ENCODE data around the gene ST7. TPM values are rescaled to one million over a fixed set of nuclear protein-coding genes. Genes with fewer than 3 reads are reported as not detected.
"Not testable (repeated sequence)": the region's sequence is repeated elsewhere in the genome, so short reads cannot be mapped to it uniquely, and the experiment has no call there.

Gene ST7
- total RNA-seq, 2 donors from 2014 or later, result 12.6 to 13.7 TPM

DNA sequence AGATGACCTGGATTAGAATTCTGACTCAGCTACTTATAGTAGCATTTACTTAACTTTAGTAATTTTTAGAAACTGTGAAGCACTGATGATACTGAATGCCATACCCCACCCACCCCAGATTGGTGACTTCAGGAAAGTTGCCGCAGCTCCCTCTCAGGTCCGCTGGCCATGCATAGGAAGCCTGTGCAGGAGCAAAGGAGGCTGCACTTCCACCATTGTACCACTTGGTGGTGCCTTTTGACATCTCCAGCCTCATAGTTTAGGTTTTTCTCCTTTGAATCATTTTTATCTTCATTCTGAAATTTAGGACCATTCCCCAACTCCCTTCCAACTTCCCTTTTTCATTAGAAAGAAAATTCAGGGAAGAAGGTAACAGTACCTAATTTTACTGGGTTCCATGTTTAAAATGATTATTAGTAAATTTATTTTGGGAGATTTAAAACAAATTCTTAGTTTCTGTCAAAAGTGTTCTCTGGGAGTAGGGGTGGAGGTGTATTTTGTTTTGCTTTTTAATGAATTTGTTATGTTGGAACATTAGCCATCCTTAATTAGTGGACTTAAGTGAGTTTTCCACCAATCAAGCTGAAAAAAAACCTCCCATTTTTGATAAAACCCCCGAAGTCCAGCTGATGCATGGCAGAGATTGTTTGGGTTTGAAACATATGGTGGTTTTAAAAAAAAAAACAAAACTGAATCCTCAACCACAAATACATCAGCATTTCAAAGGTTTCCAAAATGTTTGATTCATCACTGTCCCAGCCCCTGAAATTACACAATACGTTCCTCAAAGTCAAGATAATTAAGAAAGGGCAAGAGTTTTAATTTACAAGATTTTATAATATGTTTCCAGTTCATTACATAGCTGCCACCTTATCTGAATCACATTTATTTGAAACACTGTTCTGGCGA, 259.9 kb downstream of the ST7 start:
- intact Hi-C loops (cut with DNase I, micrococcal nuclease), result no loop called here
- peak; percentile 60 for ATAC-seq

DNA sequence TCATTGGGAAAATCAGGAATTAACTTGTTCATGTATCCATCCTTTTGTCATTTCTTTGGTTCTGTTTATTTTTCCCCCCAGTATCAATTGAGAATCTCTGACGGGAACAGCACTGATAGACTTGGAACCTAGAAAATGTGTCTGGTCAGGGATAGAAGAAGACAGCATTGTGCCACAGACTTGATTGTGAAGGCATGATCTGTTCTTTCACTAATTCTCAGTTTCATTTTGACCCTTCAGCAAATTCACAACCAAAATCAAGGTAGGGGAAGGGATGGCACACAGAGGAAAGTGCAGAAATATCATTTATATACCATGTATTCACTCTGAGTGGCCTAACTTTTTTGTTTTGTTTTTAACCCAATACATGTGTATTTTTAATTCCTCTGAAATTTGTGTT, 262.7 kb downstream of the ST7 start:
- no peak for ATAC-seq
- DNase-seq, result no peak
- intact Hi-C loops (cut with DNase I, micrococcal nuclease), result no loop called here

More for the DNA sequence above, 259.9 kb downstream of the ST7 start:
- DNase-seq, result peak; percentile 32 to 61

DNA sequence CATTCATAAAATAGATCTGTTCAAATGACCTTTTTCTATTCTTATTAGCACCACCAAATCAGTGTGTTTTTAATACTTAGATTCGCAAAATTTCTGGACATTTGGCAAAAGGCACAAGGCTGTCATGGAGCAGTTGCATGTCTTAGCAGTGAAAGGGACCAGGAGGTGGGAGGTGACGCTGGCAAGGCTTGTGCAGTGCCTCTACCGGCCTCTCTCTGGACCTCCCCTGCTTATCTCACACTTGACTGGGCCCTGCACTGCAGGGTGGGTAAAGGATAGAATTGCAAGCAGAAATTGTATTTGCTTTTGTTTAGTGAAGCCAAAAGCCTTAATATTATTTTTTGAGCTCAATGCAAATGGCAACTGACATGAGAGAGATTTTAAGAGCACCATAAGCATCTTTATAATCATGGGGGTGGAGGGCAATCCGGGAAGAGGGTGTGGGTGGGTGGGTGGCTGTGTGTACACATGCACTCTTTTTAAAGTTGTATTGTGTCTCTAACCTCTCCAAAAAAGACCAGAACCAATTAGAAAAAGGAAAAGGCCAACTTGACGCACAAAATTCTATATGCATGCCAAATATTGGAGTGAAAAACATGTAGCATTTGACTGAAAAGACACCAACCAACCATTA, 263.3 kb downstream of the ST7 start:
- ATAC-seq, result no peak
- no peak for DNase-seq
- intact Hi-C loops (cut with DNase I, micrococcal nuclease), result no loop called here

DNA sequence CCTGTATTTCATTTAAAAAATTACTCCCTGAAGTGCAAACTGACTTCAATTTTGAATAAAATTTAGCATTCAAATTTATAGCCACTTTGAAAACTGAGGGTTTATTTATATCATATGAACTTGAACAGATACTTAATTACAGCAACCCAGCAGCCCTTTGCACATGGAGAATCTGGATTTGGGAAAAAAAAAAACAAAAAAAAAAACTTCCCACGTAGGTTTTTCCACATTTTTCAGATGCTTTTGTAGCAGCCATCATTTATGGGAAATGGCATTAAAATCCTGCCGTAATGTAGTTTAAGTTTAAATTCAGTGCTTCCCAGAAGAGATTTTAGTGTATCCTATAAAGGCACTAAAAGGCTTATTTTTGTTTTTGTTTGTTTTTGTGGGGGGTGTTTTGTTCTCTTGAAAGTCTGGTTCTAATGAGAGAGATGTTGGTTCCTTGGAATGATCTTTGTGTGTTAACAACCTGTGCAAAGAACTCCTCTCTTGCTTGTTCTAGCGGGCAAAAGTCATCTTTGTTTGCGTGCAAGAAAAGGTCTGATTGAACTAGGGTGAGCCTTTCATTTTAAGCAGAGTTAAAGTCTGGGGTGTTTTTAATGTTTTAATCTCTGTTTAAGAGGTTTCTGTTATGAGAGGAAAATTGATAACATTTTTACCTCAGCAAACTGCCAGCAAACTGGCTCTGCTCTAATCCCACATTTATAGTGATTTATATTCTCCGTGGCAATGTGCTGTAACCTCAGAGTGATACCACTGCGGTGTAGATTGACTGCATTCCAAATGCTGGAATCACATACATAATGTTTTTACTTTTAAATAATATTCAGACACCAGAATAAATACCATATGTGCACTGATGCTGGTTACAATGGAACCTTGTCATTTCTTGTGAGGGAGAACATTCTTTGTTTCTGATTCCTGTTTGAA, 264.1 kb downstream of the ST7 start:
- ATAC-seq (no peak), DNase-seq (no peak)
- intact Hi-C loops (cut with DNase I, micrococcal nuclease), result no loop called here

DNA sequence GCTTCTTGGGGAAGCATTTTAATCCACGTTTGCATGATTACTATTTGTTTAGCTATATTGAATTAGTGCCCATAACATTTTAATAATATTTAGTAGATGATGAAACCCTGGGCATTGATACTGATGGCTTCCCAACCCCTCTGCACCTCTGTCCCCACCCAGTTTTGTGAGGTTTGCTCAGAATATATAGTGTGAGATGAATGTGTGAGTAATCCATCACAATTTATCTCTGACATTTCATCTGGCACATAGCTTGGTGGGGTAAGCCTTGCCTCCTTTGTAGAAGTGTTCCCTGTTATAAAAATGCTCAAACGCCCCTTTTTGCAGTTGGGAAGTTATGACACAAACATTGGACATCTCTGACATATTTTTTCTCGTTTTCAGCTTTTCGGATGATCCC, 265.4 kb downstream of the ST7 start:
- DNase-seq (no peak), ATAC-seq (no peak)
- intact Hi-C loops (cut with DNase I, micrococcal nuclease), result no loop called here

DNA sequence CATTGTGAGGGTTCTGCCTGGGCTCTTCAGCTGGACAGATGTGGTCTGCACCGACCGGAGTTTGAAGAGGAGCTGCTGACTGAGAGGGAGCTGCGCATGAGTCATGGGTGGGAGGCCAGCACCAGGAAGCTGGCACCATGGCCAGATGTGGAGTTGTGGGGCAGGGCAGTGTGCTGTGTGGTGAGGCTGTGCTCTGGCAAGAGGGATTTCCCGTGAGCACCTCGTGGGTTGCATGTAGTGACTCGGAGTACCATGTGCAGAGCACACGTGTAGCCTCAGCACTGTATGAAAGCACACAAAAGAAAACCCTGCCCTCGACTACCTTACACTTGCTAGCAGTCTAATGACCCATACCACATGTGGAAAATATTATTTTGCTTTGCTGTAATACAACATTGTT, 266.2 kb downstream of the ST7 start:
- ATAC-seq (no peak), DNase-seq (no peak)
- intact Hi-C loops (cut with DNase I, micrococcal nuclease), result no loop called here

DNA sequence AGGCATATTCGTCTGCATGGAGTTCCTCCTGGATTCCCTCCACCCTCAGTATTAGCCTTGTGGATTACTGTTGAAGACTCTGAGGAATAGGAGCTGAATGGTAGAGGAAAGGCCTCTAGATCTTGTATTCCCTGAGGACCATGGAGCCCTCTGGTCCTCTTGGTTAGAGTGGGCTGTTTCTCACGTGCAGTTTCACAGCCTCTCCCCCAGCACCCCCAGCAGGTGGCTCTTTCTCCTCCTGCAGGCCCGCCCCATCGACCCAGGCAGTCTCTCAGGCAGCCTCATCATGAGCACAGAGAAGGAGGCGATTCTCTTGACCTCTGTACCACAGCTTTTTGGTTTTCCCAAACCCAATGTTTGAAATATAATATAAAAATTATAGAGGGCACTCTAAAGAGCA, 267.5 kb downstream of the ST7 start:
- DNase-seq, result no peak
- ATAC-seq, result no peak
- intact Hi-C loops (cut with DNase I, micrococcal nuclease), result no loop called here

DNA sequence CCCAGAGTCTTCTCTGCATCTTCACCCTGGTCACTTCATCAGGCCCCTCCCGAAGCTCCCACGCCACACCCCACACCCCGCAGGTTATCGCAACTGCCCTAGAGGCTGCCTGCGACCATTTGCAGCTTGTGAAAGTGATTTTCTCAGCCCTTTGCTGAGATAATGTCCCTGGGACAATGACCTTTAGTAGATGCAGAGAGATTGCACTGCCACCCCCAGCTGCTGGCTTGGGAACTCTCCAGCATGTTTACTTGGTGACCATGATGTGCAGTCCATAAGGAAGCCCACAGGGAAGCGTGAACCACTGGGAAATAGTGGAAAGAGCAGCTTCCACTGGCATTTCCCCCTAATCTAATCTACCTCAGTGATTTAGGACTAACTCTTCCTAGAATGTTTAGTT, 272.2 kb downstream of the ST7 start:
- DNase-seq, result no peak
- intact Hi-C loops (cut with DNase I, micrococcal nuclease), result no loop called here
- no peak for ATAC-seq

DNA sequence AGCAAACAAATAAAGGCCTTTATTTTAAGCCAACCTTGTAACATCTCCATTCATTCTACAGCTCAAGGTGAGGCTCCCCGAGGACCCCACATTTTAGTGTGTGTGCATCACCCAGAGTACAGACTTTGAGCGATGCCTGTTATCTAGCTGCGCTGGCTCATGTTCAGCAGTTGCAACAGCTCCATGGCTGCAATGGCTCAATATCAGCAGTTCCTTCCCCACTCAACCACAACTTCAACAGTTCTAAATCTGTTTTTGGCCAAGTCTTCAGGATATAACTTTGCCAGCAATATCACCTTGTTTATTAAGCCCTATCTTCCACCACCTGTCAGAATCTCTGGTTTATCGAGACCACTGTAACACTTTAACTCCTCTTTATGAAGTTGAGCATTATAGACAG, 273.8 kb downstream of the ST7 start:
- DNase-seq, result no peak
- intact Hi-C loops (cut with DNase I, micrococcal nuclease), result no loop called here

DNA sequence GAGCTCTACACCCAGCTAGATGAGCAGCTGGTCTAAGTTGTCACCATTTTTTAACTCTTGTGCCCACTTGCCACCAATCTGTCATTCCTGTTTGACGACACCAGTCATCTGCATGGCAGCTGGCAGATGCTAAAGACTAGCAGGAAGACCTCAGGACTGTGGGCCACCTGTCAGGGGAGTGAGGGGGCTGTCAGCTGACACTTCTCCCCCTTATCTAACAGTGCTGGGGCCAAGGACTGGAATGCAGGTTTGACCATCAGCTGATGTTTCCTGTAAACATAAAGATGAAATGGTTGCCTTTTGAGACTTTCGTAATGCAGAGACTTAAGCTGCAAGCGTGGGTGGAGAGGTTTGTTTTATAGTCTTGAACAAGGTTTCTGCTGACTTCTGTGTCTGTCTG, 276.0 kb downstream of the ST7 start:
- intact Hi-C loops (cut with DNase I, micrococcal nuclease), result no loop called here
- ATAC-seq, result no peak

More for the DNA sequence above, 273.8 kb downstream of the ST7 start:
- ATAC-seq, result no peak

DNA sequence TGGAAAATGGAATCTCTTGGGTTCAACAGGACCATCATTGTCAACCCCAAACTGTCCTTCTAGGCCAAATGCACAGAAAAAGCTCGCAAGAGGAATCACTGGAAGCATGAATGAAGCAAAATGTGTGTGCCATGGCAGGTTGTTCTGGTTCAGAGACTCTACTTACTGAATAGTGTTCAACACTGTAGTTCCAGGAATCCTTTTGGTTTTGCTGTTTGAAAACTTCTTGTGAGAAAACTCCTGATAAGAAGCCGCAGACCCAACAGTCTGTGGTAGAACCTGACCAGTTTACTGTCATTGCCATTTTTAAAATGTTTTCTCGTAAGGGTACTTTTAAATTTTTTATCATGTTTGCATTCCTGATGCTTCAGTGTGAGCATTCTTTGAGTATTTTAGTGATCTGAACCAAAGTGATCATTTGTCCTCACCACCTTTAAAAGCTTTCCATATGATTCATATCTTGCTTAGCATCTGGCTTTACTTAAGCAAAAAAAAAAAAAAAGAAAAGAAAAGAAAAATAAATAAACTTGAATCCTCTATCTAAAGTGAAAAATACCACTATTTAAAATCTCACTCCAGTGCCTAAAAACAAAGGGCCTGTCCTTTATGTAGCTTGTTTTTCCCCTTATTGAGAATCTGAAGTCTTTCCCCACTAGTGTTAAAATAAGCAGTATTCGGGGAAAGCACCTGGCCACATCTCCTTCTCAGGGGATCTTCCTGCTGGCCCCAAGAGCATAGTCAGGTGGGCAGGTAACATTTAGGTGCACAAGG, 277.2 kb downstream of the ST7 start:
- no peak for ATAC-seq
- intact Hi-C loops (cut with DNase I, micrococcal nuclease), result no loop called here
- DNase-seq, result no peak

More for the DNA sequence above, 276.0 kb downstream of the ST7 start:
- DNase-seq, result no peak

DNA sequence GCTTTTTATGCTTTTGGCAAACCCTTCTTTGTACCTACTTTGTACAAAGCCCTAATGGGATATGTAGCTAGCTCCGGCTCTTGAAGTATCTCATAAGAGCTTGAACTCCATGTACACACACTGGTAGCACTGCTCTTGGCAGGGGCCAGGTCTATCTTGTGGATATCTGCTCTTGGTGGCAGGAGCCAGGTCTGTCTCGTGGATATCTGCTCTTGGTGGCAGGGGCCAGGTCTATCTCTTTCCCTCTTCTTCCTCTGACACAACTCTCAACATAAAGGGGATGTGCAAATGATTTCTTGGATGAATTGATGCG, 277.7 kb downstream of the ST7 start:
- ATAC-seq (no peak), DNase-seq (no peak)
- intact Hi-C loops (cut with DNase I, micrococcal nuclease), result no loop called here

DNA sequence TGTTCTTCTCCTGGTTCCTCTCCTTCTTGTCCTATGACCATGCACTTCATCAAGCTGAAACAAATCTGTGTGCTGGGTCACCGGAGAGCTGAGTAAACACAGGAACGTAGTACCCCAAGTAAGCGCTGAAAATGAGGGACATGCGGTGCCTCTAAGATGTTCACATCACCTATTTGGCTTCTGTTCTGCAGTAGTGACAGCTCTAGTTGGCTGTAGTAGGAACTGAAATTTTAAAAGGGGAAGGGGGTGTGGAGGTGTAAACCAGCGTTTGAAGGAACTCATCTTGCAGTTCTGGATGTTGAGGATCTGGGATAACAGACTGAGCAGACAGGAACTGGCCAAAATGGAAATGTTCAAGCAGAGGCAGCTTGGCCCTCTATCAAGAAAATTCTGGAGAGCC, 284.3 kb downstream of the ST7 start:
- ATAC-seq (no peak), DNase-seq (no peak)
- intact Hi-C loops (cut with DNase I, micrococcal nuclease), result no loop called here

DNA sequence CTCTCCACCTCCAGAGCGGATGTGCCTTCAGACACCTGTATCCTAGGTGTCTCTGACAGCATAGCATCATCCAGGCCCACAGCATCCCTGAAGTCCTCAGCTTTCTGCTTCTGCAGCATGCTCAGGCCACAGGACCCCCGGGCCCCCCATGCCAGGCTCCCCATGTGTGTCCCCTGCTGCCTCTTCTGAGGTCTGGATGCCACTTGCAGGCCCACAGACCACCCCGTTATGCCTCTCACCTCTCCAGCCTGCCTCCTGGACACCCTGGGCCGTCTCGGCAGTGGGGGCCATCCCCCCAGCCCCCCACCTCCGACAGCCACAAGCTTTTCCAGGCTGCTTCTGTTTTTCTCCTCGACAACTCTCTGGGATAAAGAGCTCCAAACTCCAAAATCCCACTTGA, 285.2 kb downstream of the ST7 start:
- intact Hi-C loops (cut with DNase I, micrococcal nuclease), result no loop called here
- ATAC-seq (no peak), DNase-seq (no peak)

DNA sequence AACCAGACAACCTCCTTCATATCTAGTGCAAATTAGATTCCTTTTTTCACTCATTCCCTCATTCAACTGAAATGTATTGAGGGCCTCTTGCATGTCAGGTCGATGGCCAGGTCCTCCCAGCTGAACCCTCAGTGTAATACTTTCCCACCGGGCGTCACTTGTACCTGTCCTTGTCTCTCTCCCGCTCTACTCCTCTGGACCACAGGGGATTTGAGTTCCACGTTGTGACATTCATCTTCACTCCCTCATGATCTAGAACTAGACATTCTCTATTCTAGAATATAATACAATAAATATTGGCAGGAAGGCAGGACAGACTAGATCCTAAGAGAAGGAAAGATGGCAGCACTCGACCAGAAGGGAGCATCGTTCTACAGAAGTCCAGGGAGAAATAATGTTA, 285.6 kb downstream of the ST7 start:
- intact Hi-C loops (cut with DNase I, micrococcal nuclease), result no loop called here
- no peak for ATAC-seq
- no peak for DNase-seq

DNA sequence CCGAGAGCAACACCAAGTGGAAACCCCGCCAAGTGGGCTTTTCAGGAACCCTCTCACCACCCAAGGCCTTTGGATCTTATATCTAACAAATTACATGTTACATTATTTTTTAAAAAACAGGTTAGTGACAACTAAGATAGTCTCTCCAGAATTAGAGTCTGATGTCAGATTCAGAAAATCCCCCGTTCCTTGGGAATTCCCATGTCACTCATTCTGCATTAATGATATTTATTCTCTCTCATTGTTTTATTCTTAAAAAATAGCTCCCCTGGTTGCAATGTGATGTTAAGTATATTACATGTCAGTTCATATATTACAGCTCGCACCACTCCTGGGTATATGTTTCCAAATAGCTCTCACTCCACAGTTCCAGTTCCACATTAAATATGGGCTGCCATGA, 287.8 kb downstream of the ST7 start:
- ATAC-seq (no peak), DNase-seq (no peak)
- intact Hi-C loops (cut with DNase I, micrococcal nuclease), result no loop called here

DNA sequence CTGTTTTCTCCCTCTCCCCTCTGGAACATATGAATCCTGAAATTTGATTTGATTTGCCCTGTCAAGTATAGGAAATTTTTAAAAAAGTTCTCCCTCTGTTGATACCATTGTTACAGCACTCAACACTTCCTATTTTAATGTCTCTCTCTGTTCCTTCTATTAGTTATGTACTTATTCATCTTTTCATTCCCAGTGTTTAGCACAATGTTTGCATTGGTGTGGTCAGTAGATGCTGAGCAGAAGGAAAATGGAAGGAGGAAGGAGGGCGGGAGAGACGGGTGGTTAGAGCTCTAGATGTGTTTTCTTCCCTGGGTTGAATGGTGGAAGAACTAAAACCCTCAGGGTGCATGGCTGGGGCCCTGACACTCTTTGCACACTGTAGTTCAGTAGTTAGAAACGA, 290.1 kb downstream of the ST7 start:
- no peak for DNase-seq
- no peak for ATAC-seq
- intact Hi-C loops (cut with DNase I, micrococcal nuclease), result no loop called here

DNA sequence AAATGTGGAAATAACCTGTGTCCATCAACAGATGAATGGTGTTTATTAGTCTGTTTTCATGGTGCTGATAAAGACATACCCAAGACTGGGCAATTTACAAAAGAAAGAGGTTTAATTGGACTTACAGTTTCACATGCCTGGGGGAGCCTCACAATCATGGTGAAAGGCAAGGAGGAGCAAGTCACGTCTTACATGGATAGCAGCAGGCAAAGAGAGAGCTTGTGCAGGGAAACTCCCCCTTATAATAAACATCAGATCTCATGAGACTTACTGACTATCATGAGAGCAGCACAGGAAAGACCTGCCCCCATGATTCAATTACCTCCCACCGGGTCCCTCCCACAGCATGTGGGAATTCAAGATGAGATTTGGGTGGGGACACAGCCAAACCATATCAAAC, 292.4 kb downstream of the ST7 start:
- intact Hi-C loops (cut with DNase I, micrococcal nuclease); DNase-seq: not testable (repeated sequence)

DNA sequence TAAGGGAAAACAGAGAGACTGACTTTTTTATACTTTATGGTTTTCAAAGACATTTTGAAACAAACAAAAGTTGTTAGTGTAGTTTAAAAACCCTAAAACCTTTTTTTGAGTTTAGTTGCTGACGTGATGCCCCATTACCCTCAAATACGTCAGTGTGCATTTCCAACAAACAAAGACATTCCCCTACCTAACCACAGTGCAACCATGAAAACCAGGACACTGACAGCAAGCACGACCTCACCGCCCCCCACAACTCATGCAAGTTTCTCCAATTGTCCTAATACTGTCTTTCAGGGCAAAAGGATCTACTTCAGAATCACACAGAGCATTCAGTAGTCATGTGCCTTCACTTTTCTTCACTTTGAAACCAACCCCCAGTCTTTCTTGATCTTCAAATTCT, 294.5 kb downstream of the ST7 start:
- DNase-seq, result no peak
- ATAC-seq, result no peak
- intact Hi-C loops (cut with DNase I, micrococcal nuclease), result no loop called here

More for the DNA sequence above, 292.4 kb downstream of the ST7 start:
- ATAC-seq, result not testable (repeated sequence)

Measured in left colon (tissue), 2 donors.